GM19467 (cell line): ENCODE measurements around the gene TMED6.
A peak's percentile ranks its signal among the peaks of the same experiment; 100 is the strongest.

Experiments
- ATAC-seq: cut with Tn5 transposase; IDR thresholded peaks from one replicate; pipeline ENCODE4 v1.9.1; 2021; ENCODE audit warnings: mild to moderate bottlenecking, moderate library complexity; ENCODE audit not compliant: unreplicated experiment

The TMED6 gene

GRCh38 chr16:69324585-69325253, 26.9 kb downstream of the TMED6 start:
- ATAC-seq = no peak

DNA sequence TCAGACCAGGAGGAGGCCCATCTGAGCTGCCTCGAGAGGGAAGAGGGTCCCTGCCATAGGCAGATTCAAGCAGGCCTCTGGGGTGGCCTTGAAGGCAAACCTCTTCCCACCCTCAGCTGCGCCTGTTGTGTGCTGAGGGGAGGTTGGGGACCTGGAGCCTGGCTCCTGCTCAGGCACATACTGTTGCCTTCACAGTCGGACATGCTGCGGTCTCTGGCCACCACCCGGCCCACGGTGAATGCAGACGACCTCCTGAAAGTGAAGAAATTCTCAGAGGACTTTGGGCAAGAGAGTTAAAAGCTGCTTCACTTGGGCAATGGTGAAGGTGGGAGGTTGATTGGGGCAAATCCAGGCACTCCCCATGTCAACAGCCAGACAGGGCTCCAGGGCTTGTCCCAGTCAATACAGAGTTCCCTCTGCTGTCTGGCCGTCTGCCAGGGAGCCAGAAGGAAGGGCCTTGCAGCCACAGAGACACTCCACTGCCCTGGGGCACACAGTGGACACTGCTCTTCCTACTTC, 27.5 kb downstream of the TMED6 start:
- no peak for ATAC-seq

DNA sequence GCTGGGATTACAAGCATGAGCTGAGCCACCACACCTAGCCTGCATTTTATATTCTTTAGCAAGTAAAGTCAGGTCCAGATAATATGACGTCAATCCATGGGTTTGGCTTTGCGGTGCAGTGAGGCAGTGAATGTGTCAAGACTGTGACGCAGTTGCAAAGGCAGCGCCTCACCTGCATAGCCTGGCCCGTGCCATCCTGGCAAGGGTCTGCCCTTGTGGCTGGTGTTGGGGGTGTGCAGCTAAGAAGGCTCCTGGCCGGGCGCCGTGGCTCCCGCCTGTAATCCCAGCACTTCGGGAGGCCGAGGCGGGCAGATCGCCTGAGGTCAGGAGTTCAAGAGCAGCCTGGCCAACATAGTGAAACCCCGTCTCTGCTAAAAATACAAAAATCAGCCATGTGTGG, 28.2 kb downstream of the TMED6 start:
- ATAC-seq = no peak

GRCh38 chr16:69322343-69322742, 29.2 kb downstream of the TMED6 start:
- ATAC-seq = no peak

- ATAC-seq = no peak
Observed at GRCh38 chr16:69321080-69321479, 30.5 kb downstream of the TMED6 start.

- no peak for ATAC-seq
Observed at GRCh38 chr16:69320740-69321073, 30.9 kb downstream of the TMED6 start.

GRCh38 chr16:69319826-69320739, 31.5 kb downstream of the TMED6 start:
- ATAC-seq = no peak

DNA sequence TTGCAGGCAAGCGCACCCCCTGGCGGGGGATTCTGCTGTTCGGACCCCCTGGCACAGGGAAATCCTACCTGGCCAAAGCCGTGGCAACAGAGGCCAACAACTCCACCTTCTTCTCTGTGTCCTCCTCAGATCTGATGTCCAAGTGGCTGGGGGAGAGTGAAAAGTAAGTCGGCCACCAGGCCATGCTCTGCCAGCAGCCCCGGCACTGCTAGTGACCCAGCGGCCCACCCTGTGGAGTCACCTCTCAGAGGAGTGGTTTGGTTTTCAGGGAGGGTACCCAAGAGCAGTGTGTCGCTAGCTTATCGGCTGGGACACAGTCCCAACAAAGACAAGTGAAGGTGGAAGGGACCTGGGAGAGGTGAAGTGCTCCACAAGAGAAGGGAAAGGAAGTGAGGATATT, 32.2 kb downstream of the TMED6 start:
- ATAC-seq = no peak

GRCh38 chr16:69318911-69319289, 32.7 kb downstream of the TMED6 start:
- no peak for ATAC-seq

- no peak for ATAC-seq
Observed at GRCh38 chr16:69318177-69318910, 33.2 kb downstream of the TMED6 start.

DNA sequence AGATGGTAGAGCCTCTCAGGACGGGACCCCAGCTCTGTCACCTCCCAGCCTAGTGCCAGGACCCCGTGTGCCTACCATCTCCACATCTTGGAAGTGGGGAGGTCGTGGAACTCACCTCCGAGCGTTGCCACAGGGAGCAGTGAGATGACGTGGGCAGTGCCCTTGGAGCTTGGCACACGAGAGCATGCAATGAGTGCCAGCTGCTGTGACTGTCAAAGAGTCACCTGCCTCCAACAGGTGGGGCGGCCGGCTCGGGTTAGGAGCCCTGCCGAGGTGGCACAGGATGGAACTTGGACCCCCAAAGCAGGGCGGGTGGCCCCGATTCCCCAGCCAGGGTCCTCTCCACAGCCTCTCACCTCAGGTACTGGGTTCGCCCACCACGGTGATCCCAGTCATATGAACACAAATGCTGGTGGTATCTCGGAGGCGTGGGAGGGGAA, 35.0 kb downstream of the TMED6 start:
- no peak for ATAC-seq

GRCh38 chr16:69315486-69316311, 35.9 kb downstream of the TMED6 start:
- ATAC-seq = no peak

DNA sequence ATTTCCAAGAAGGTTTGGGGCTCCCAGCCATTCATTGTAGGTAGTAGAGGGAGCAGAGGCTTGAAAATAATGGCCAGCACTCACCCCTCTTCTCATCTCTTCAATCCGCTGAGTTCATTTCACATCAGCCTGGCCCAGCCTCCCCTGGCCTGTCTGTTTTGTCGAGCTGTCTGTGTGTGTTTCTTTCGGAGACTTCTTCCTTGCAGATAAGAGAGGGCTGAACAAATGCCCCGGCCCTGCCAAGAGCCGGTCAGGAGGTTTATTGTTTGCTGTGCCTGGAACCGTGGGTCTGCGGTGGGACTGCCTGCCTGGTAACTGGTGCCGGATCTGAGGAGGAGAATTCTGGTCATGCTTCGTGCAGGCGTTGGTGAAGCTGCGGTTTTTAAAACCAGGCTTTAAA, 37.1 kb downstream of the TMED6 start:
- no peak for ATAC-seq

GRCh38 chr16:69313469-69313868, 38.1 kb downstream of the TMED6 start:
- ATAC-seq = no peak

- ATAC-seq = peak; percentile 35
Observed at GRCh38 chr16:69311533-69312387, 39.8 kb downstream of the TMED6 start.

GRCh38 chr16:69310653-69311532, 40.7 kb downstream of the TMED6 start, which contains the start of gene VPS4A:
VPS4A (plus strand) TSS chr16:69311350; CDS start chr16:69311512, 162 bp downstream.
- ATAC-seq = peak; percentile 92

- no peak for ATAC-seq
Observed at GRCh38 chr16:69309316-69309715, 42.3 kb downstream of the TMED6 start.

DNA sequence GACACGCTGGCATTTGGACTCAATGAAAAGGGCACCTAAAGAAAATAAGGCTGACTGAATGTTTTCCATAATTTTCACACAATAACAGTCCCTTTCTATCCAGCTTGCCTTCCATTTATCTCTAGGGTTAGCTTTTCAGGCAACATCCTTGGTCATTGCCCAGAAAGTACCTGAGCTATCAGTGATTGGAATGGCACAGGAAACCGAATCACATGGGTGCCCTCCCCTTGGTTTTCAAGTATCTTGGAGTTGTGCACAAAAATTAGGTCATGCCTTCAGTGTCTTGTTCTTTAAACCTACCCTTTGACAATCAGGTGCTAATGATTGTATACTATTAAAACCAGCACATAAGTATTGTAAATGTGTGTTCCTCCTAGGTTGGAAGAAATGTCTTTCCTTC, 43.7 kb downstream of the TMED6 start:
- ATAC-seq = no peak

- ATAC-seq = no peak
Observed at GRCh38 chr16:69307091-69307490, 44.5 kb downstream of the TMED6 start.
